Measurements from ENCODE around the gene DRD4.

The DRD4 gene

GRCh38 chr11:623349-623869, 13.7 kb upstream of the DRD4 start:
- no peak for DNase-seq (ENCODE audit: low read depth)

GRCh38 chr11:623999-624704, 12.9 kb upstream of the DRD4 start:
- no peak for DNase-seq (ENCODE audit: low read depth)

- DNase-seq (ENCODE audit: low read depth), result no peak
These were observed 12.1 kb upstream of the DRD4 start, which contains the start of gene CDHR5 for GRCh38 chr11:624705-625635. CDHR5 (minus strand) TSS chr11:624955; CDS start chr11:624902, 53 bp downstream.

- DNase-seq (ENCODE audit: low read depth), result no peak
These were observed 11.3 kb upstream of the DRD4 start for GRCh38 chr11:625636-626268.

GRCh38 chr11:626475-627307, 10.4 kb upstream of the DRD4 start, which contains the start of gene SCT:
SCT (minus strand) TSS chr11:627181; CDS start chr11:627143, 38 bp downstream.
- no peak for DNase-seq (ENCODE audit: low read depth)

- no peak for DNase-seq (ENCODE audit: low read depth)
These were observed 9.8 kb upstream of the DRD4 start for GRCh38 chr11:627308-627576.

- DNase-seq (ENCODE audit: low read depth), result no peak
These were observed 9.0 kb upstream of the DRD4 start for GRCh38 chr11:628056-628455.

GRCh38 chr11:629237-629583, 7.9 kb upstream of the DRD4 start:
- no peak for DNase-seq (ENCODE audit: low read depth)

- no peak for DNase-seq (ENCODE audit: low read depth)
These were observed 6.2 kb upstream of the DRD4 start for GRCh38 chr11:630871-631270.

GRCh38 chr11:635945-636510, 1.0 kb upstream of the DRD4 start:
- no peak for DNase-seq (ENCODE audit: low read depth)

GRCh38 chr11:637333-637592, 194 bp downstream of the DRD4 start:
- DNase-seq (ENCODE audit: low read depth), result no peak

- DNase-seq (ENCODE audit: low read depth), result no peak
These were observed 788 bp downstream of the DRD4 start for GRCh38 chr11:637593-638521.

- DNase-seq (ENCODE audit: low read depth), result no peak
These were observed 1.7 kb downstream of the DRD4 start for GRCh38 chr11:638631-639331.

GRCh38 chr11:639332-639955, 2.4 kb downstream of the DRD4 start:
- no peak for DNase-seq (ENCODE audit: low read depth)

- DNase-seq (ENCODE audit: low read depth), result no peak
These were observed 3.1 kb downstream of the DRD4 start for GRCh38 chr11:640021-640706.

GRCh38 chr11:641806-642370, 4.8 kb downstream of the DRD4 start:
- DNase-seq (ENCODE audit: low read depth), result no peak

GRCh38 chr11:643366-643765, 6.3 kb downstream of the DRD4 start:
- no peak for DNase-seq (ENCODE audit: low read depth)
